Spleen (tissue), 7 donors: Measurements from ENCODE around the gene PTPN14.

Experiments used
- CTCF ChIP-seq, 11 experiments: fragments of 200-600 bp in 7 of 11; fragments of 450-650 bp in 4 of 11; sonication (generic) in 4 of 11; IDR thresholded peaks in 8 of 11; conservative IDR thresholded peaks in 3 of 11; 1 replicate in 7 of 11; 2 replicates in 4 of 11; pipeline versions ENCODE4 v1.4.0 to v1.8.0; 2016 to 2021; ENCODE audit warnings: antibody characterized with exemption in 11 of 11, inconsistent platforms in 4 of 11, mild to moderate bottlenecking in 1 of 11
- POLR2A ChIP-seq, 3 donors: fragments of 450-650 bp; IDR thresholded peaks; one replicate each; pipeline ENCODE4 v1.5.1; 2017; ENCODE audit warnings: antibody characterized with exemption in 3 of 3, mild to moderate bottlenecking in 1 of 3
- POLR2AphosphoS5 ChIP-seq, 3 donors: sonication (generic); formaldehyde crosslinking; IDR thresholded peaks; one replicate each; pipeline ENCODE4 v1.5.1; 2017; ENCODE audit warnings: antibody characterized with exemption in 3 of 3
- donor health status: DM: no; HTN: no; CAD: no; lungs with moderate emphysema.
- donor health status: DM: no; HTN: no; CAD: no.
- donor health status: DM: no; HTN: no; CAD: no.

- TF ChIP-seq CTCF (IDR thresholded peaks at IDR 0.05 in 8 of 11, conservative IDR thresholded peaks at IDR 0.05 in 3 of 11) = no peak
- no peak for TF ChIP-seq POLR2AphosphoS5 (IDR thresholded peaks at IDR 0.05)
- TF ChIP-seq POLR2A (IDR thresholded peaks at IDR 0.05) = no peak
Observed at GRCh38 chr1:214463596-214463995, 87.8 kb downstream of the PTPN14 start.
